ENCODE measurements around the gene CD247.

Gene CD247

DNA sequence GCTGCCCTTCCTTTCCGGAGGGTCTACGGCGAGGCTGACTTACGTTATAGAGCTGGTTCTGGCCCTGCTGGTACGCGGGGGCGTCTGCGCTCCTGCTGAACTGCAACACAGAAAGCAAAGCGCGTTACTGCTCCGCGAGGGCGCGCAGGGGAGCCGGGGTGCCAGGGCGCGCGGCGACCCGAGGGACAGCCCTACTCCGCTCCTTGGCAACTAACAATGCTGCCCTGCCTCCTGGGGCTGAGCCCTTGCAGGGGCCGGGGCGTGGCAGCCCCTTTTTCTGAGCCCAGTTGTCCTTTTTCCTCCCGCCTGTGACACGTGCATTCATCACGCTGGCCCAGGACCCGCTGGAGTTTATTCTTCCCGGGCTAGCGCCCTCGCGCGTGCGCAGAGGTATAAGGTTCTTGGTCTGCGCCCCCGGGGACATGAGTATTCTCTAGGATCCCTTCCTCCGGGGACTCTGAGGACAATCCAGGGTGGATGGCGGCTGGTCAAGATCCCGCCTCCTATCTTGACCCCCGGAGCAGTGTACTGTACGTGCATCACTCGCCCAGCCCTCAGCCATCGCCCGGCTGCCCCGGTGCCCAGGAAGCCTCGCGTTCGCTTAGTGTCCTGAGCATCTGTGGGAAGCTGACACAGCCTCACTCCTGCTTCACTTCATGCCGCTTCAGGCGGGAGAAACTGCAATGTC is 78.9 kb downstream of the CD247 start:
- no peak for DNase-seq (ENCODE audit: low read depth in 2 of 2)

DNA sequence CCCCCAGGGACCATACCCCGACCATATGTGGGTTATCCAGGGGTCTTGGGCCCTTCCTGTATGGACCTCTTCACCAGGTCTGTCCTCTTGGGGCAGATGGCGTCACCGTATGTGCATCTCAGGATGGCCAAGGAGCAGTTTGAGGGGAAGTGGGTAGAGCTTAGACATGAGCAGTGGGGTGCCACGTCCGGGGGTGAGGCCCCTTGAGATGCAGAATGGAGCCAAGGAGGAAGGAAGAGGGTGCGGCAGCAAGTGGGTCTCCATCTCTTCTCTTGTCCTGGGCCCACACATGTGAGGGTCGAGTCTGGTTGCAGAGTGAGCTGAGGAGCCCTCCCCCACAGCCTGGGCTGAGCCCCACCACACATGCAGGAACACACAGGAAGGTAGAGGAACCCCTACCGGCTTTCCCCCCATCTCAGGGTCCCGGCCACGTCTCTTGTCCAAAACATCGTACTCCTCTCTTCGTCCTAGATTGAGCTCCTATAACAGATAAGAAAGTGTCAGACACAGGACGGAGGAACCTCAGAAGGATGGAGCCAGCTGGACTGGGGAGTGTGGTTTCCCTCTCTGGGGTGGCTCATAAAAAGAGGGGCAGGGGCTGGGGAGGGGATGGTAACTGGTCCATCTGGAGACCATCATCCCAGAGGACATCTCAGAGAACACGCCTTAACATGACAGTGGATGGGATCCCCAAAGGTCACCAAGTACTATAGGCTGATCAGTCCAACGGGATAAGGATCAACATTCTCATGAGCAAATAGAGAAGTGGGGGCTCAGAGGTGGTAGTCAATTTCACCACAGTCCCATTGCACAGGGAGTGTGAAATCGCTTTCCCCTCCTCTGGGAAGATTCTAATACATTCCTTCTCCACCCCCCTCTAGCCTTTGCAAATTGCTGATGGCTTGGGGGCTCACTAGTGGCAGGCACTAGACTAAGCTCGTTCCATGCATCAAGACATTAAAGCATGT is 79.9 kb downstream of the CD247 start:
- no peak for DNase-seq (ENCODE audit: low read depth in 2 of 2)

GRCh38 chr1:167435484-167435883 is 82.8 kb downstream of the CD247 start:
- no peak for DNase-seq (ENCODE audit: low read depth in 2 of 2)

GRCh38 chr1:167434306-167434705 is 84.0 kb downstream of the CD247 start:
- DNase-seq (ENCODE audit: low read depth in 2 of 2): no peak

- DNase-seq (ENCODE audit: low read depth in 2 of 2): no peak
Measured at GRCh38 chr1:167433884-167434283, 84.4 kb downstream of the CD247 start.

GRCh38 chr1:167432780-167433179 is 85.5 kb downstream of the CD247 start:
- no peak for DNase-seq (ENCODE audit: low read depth in 2 of 2)

GRCh38 chr1:167431909-167432650 is 86.2 kb downstream of the CD247 start:
- no peak for DNase-seq (ENCODE audit: low read depth in 2 of 2)

- no peak for DNase-seq (ENCODE audit: low read depth in 2 of 2)
Measured at GRCh38 chr1:167431261-167431908, 86.9 kb downstream of the CD247 start.

DNA sequence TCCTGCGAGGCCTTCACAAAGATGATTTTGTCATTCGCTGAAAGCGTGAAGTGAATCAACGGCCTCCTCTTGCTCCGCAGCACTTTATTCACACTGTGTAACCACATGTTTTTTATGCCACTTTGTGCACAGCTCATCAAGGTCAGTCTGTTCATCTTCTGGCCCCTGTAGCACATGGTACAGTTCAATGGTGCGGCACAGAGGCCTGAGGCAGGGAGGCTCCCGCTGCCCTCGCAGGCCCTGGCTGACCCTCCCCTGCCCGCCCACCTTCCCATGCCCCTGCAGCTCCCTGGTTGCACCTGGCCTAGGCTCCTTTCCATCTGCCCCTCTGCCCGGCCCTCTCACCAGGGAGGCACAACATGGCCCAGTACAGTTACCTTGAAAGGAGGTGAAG is 87.5 kb downstream of the CD247 start:
- no peak for DNase-seq (ENCODE audit: low read depth in 2 of 2)

DNA sequence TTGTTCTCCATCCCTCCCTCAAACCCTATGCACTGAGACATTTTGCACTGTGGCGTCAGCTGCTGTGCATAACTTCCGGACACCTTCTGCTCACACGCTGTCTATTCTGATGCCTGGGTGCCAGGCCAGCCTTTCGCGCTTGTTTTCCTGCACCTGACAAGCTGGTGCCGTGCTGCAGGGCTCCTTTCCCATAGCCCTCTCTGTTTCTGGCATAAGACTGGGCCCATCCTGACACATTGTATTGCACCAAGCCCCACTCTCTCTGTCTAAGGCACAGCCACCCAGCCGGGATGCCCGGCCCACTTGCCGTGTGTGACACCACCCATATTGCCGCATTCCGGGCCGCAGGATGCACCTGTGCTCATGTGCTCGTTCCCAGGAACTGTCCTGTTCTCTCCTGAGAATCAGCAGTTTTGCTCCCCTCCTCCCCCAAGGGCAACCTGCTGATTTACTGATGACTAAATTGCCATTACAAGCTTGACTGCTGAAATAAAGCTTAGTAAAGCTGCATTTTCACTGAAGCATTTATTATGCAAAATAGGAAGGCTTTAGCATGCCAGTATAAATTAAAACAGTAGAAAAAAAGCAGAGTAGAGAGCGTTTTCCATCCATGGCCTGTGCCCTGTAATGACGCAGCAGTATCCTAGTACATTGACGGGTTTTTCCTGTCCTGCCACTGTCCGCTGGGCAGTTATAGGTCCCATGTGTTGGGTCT is 88.0 kb downstream of the CD247 start:
- no peak for DNase-seq (ENCODE audit: low read depth in 2 of 2)

DNA sequence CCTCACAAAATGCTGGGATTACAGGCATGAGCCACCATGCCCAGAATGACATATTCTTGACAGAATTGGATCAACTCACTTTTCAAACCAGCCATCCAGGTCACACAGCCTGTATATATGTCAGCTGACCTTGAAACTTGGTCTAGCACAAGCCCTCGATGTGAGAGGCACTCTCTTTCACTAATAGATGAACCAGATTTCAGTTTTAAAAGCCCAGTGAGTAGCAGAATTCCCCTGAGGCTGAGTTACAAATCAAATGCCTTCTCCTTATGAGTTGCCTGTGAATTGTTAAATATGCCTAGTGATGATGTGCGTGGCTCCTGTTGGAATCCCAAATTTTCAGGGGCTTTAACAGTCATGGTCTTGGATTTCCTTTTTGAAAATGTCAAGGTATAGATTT is 88.7 kb downstream of the CD247 start:
- DNase-seq (ENCODE audit: low read depth in 2 of 2): no peak

GRCh38 chr1:167428395-167428794 is 89.9 kb downstream of the CD247 start:
- DNase-seq (ENCODE audit: low read depth in 2 of 2): no peak

- DNase-seq (ENCODE audit: low read depth in 2 of 2): no peak
Measured at GRCh38 chr1:167427848-167428247, 90.5 kb downstream of the CD247 start.

DNA sequence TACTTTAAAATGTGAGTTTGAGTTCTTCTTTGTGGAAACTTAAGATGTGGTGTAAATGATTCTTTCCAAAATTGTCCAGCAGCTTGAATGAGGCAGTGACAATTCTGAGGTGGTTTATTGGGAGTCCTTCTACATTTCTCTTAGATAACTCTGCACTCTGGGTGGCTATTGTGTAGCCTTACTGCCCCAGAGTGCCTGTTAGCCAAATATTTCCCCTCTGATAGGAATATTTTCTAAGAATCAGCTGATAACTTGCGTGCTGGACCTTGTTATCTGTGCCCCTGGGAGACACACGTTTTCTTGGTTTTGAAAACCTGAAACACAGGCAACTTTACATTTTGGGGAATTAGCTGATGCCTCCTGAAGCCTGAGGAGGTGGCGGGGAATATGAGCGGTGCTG is 91.6 kb downstream of the CD247 start:
- DNase-seq (ENCODE audit: low read depth in 2 of 2): no peak

DNA sequence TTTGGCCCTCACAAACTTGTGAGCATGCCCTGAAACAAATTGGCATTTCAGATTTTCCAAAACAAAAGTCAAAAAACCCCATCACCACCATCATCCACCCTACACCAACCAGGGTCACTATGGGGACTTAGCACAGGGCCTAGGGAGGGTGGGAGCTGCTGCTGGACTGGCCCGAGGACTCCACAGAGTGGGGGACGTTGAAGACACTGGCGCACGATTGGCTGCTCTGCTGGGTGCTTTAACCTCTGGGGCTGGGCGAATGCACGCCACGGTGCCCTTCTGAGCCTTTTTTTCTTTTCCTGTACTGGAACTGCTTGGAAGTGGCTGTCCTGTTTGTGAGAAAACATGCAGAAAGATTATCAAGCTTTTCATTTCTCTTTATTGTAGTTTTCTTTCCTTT is 92.8 kb downstream of the CD247 start:
- no peak for DNase-seq (ENCODE audit: low read depth in 2 of 2)

- no peak for DNase-seq (ENCODE audit: low read depth in 2 of 2)
Measured at GRCh38 chr1:167423684-167424619, 94.4 kb downstream of the CD247 start.

- DNase-seq (ENCODE audit: low read depth in 2 of 2): no peak
Measured at GRCh38 chr1:167420510-167420909, 97.8 kb downstream of the CD247 start.

DNA sequence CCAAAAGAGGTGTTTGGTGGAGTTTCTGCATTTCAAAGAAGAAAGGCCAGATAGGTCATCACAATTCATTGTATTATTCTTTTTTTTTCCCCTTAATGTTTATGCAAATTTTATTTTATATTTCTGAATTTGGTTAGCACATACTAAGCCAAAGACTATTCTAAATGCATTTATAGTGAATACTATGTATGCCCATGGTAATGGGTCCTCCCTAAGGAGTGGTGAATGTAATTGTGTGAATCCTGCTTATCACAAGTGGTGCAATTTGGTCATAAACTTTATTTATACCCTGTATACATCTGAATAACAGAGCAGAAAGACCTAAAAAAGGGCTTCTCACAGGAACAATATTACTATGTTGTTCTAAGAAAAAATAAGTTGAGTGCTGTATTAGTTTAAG is 99.1 kb downstream of the CD247 start:
- DNase-seq (ENCODE audit: low read depth in 2 of 2): no peak

GRCh38 chr1:167418391-167418790 is 99.9 kb downstream of the CD247 start:
- no peak for DNase-seq (ENCODE audit: low read depth in 2 of 2)

- no peak for DNase-seq (ENCODE audit: low read depth in 2 of 2)
Measured at GRCh38 chr1:167416506-167416905, 101.8 kb downstream of the CD247 start.

All from fibroblast of skin of left quadriceps (primary cell).